CD4-positive, alpha-beta T cell treated with Interleukin-21 for 1 hour (primary cell): ENCODE measurements around the gene RAB3IL1.
"Not testable (repeated sequence)": the region's sequence is repeated elsewhere in the genome, so short reads cannot be mapped to it uniquely, and the experiment has no call there.

Experiments
- DNase-seq: peaks from one replicate; pipeline ENCODE4 v3.0.0-alpha.2; 2020

Gene RAB3IL1

GRCh38 chr11:61882879-61883278 is 34.5 kb downstream of the RAB3IL1 start:
- no peak for DNase-seq

GRCh38 chr11:61882267-61882666 is 35.1 kb downstream of the RAB3IL1 start:
- not testable (repeated sequence) for DNase-seq

GRCh38 chr11:61881397-61881796 is 36.0 kb downstream of the RAB3IL1 start:
- DNase-seq = no peak

GRCh38 chr11:61880454-61880853 is 36.9 kb downstream of the RAB3IL1 start:
- no peak for DNase-seq

DNA sequence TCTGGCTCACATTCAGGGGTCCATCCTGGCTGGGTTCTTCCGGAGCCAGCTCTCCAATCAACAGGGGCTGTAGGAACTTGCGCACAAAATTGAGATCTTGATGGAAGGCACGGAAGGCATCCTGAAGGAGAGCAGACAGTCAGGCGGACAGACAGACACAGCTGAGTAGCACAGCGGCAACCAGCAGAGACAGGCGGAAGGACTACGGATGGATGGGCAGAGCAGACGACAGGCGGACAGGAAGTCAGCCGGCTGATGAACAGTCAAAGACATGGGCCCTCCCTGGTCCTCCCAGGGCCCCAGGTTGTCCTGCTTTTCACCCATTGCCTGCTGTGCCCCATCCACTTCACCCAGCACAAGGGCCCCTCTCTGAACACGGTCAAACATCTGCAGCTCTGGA is 37.3 kb downstream of the RAB3IL1 start:
- no peak for DNase-seq

DNA sequence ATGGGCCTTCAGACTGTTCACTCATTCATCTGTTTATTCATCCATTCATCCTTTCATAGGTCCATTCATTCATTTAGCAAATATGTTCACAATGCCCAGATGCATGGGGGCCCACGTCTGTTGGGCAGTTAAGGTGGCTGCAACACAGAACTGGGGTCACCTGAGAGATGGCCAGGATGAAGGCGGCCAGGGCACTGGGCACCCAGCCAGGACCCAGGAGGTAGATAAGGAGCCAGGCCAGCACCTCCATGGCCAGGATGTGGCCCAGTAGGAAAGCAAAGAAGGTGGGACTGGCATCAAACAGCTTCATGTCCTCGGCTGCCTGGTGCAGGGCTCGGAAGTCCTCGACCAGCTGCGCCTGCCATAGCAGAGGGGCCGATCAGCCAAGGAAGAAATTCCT is 38.2 kb downstream of the RAB3IL1 start:
- no peak for DNase-seq

DNA sequence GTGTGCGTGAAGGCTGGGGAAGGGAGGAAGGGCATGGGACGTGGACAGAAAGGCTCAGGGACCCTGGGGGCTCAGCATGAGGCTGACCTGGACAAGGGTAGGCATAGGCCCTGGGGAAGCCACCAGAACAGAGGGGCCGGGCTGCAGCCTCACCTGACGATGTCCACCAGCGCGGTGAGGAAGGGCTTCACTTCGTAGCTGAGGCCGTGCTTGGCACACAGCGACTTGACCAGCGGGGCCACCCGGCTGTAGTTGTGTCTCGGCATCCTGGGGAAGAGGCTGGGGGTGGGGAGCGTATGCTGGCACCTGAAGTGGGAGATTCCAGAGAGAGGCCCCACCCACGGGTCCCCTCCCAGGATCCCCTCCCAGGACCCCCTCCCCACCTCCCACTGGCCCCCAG is 41.7 kb downstream of the RAB3IL1 start:
- no peak for DNase-seq

- DNase-seq = no peak
Observed at GRCh38 chr11:61874853-61875252, 42.5 kb downstream of the RAB3IL1 start.

GRCh38 chr11:61874377-61874809 is 43.0 kb downstream of the RAB3IL1 start:
- no peak for DNase-seq

DNA sequence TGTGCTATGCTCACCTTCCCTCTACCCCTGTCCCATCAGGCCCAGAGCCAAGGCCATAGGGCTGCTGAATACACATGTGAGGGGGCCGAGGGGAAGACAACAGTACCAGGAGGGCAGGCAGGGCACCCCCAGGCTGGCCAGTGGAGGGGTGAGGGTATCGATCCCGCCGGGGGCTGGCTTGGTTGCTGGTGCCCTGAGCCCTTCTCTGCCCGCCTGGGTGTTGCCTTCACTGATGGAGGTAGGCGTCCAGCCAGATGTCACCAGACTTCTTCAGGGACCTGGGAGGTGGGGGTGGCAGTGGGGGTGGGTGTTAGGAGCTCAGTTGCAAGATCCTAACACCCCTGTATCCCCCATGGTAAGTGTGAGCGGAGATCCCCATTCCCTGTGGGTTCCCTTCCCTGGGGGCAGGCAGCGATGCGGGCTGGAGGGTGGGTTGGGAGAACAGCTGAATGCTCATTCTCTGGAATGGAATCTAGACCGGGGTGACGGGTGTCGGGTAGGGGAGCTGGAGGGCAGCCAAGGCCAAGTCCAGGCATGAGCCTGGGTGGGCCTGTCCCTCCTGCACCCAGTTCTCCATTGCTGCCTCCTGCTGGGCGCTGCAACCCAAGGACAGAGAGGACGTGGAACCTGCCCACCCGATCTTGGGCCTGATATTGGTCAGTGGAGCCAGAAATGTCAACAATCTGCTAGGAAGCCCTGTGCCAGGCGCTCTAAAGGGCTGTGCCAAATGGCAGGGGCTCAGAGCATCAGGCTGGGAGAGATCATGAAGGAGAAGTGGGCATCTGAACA is 43.6 kb downstream of the RAB3IL1 start:
- DNase-seq = no peak

- no peak for DNase-seq
Observed at GRCh38 chr11:61872935-61873565, 44.3 kb downstream of the RAB3IL1 start.

- peak; percentile 51 for DNase-seq
Observed at GRCh38 chr11:61871158-61871597, 46.2 kb downstream of the RAB3IL1 start.

GRCh38 chr11:61870541-61871031 is 46.8 kb downstream of the RAB3IL1 start:
- DNase-seq = no peak

DNA sequence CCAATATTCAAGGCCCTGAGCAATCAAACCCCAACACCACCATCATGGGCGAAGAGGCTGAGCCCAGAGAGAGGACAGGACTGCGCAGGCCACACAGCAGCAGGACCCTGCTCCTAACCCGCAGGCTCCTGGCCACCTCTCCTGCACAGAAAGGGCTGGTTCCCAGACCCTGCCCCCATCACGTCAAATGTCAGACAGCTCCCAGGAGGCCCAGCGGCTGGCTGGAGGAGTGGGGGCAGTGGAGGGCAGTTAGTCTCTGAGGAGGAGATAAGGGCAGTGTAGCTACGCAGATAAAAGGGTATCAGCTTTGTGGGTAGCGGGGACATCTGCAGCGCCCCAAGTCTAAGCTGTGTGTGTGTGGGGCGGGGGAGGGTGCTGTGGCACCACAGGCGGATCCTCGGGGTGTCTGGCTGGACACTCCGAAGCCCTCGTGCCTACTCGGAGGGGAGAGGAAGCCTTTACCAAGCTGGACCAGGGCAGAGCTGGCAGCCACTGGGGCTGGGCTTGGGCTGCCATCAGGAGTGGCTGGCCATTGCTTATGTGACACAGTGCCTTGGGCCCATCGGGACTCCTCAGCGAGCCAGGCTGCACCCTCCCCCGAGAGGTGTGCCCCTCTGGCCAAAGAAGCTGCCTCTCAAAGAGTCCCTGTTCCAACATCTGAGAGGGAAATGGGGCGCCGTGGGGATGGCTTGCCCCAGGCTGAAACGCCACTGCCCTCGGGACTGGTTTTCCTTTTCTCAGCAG is 47.5 kb downstream of the RAB3IL1 start:
- no peak for DNase-seq

DNA sequence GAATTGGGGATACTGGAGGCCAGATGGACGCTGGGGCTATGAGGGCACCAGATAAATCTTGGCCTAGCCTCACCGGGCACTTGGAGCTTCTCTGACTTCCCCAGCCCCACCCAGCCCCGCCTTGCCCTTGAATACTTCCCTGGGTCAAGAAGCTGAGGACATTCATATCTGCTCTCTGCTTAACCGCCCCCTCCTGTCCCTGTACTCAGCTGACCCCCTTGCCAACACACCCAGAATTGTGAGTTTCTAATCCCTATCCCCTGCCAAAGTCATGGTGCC is 48.0 kb downstream of the RAB3IL1 start:
- no peak for DNase-seq

DNA sequence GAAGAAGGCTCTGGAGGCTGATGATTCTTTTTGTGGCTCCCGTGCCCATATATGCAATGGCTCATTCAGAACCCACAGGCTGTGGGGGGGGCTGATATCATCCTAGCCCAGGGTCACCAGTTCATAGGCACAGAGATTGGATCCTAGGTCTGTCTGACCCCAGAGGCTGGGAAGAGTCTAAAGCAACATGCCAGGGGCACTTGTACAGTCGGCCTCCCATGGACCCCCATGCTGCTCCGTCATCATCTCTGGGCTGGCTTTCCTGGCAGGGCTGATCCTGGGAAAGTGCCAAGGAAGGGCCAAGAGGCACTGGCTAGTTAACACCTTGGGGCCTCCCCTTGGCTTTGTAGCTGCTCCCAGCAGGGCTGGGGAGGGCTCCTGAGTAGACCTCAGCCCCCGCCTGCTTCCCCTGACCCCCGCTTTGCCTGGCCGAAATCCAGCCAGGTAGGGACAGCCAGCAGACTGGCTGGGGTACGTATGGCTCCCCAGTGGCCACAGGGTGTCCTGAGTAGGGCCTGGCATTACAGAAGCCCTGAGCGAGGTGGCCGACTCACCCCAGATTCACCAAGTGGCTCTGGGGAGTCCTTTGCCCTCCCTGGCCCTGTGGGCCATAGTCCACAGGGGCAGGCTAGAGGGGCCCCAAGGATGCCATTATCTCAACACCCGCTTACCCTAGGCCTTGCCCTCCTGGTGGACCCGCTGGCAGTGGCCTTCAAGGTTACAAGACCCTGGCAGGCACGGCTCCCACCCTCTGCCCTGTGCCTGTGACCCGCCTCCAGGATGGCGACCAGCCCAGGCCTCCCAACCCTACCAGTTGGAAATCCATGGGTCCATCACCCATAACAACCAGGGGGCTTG is 48.6 kb downstream of the RAB3IL1 start:
- DNase-seq = no peak

DNA sequence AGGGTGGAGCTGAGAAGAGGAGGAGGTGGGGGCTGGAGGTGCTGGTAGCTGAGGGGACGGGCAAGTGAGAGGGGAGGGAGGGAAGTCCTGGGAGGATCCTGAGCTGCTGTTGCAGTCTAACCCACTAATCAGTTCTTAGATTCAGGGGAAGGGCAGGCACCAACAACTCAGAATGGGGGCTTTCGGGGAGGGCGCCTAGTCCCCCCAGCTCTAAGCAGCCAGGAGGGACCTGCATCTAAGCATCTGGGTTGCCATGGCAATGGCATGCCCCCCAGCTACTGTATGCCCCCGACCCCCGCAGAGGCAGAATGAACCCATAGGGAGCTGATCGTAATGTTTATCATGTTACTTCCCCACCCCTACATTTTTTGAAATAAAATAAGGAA is 50.4 kb downstream of the RAB3IL1 start:
- no peak for DNase-seq

GRCh38 chr11:61866231-61866957 is 51.0 kb downstream of the RAB3IL1 start:
- DNase-seq = no peak

DNA sequence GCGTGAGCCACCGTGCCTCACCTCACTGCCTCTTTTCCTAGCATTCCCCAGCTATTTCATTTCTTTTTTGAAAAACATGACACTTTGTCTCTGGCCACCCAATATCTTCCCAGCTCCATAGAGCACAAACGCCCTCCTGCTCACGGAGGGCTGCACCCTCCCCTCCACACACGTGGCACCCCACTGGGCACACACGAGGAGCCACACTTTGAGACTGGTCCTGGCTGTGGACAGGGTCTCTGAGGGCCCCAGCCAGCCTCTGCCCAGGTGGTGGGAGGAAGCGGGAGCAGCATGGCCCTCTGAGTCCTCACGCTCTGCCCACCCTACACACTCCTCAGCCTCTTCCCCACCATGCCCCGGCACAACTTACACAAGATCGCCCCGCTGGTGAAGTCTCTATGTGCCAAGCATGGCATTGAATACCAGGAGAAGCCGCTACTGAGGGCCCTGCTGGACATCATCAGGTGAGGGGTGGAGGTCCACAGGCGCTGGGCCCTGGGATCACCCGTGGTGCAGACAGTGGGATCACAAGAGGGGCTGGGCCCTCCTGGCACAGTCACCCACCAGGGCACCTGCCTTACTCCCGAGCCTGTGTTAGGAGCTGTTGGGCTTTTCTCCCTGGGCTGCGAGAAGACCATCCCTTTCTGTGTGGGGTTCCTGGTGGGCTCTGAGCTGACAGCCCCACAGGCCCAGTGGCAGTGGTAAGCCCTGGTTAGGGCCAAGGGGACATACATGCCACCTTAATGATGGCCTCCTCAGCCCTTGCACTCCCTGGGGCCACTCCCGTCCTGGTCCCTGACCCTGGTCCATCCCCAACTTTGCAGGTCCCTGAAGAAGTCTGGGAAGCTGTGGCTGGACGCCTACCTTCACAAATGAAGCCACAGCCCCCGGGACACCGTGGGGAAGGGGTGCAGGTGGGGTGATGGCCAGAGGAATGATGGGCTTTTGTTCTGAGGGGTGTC is 52.3 kb downstream of the RAB3IL1 start:
- no peak for DNase-seq

- DNase-seq = no peak
Observed at GRCh38 chr11:61863548-61864081, 53.8 kb downstream of the RAB3IL1 start.
